Dermis microvascular lymphatic vessel endothelial cell (primary cell): Measurements from ENCODE around the gene PRSS12. TPM values are rescaled to one million over a fixed set of nuclear protein-coding genes. Genes with fewer than 3 reads are reported as not detected.

Experiments used
- DNase-seq, 2 donors: peaks; one replicate each; pipeline versions ENCODE4 v3.0.0 to v3.0.0-alpha.2; 2010; ENCODE audit warnings: low read depth in 2 of 2
- total RNA-seq: library from RNA; depleted of rRNA; stranded (reverse); fragments of >200 nt; gene quantifications from 2 replicates; pipeline ENCODE4 v1.2.1, GENCODE V29; 2014

PRSS12 gene
- total RNA-seq, 1 donor from 2014 or later = 17.8 TPM

DNA sequence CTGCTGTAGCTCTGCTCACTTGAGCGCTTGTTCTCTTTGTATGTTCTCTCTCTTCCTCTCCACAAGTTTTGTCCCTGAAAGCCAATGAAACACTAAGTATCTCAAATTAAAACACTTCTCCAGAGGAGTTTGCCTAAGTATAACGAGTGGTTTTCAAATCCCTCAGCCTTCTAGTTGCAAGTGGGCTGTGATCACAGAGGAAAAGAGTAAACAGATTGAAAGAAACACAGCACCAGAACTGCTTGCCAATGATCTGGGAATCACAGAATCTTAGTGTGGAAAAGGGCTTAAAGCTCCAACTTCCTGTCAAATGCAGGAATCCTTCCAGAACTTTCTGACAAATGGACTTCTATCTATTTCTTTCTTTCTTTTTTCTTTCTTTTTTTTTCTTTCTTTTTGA, 4.8 kb upstream of the PRSS12 start:
- no peak for DNase-seq

DNA sequence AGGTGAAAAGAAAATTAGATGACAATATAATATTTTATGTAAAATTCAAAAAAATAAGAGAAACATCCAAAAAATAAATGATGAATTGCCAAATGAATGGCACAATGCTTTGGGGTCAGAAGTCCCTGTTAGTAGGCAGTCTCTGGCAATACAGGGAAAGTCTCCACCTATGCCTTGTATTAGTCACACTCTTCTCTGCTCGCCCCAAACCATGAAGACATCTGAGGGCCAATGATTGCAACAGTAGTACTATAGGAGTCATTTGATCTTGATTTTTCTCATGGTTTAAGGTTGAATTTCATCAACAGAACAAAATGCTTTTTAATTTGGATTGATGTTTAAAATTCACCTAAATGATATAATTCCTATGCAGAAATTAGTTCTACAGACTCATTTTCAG, 3.9 kb upstream of the PRSS12 start:
- no peak for DNase-seq

DNA sequence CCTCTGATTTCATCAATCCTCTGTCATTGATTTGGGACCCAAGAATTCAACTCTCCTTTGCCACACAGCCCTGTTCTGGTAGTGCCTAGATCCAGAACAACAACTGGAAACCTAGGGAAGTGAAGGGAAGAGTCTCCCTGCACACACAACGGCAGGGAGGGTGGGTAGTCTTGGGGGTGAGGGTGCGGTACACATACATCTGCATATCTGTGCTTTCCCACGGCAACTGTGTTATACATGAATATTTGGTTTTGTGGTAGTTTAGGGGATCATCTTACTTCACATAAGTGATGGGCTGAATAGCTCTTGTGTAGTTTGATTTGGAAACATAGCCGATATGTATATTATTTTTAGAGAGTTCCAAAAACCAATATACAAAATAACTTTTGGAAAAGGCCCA, 3.3 kb upstream of the PRSS12 start:
- DNase-seq = no peak

DNA sequence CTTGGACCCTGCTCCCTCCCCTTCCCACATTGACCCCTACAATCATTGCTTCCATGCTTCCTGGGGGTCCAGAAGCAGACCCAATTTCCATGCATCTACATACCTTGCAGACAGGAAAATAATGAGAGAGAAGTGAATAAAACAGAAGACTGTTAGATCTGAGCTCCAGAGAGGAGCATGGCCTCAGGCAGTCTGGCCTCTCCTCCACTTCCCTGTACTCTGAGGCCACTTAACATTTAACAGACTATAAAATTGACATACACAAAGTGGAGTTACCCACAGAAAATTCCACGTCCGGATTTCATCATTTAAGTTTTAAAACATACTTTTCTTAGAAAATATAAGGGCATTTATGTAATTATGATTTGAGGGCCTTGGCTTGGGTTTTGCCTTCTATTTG, 2.1 kb upstream of the PRSS12 start:
- no peak for DNase-seq

DNA sequence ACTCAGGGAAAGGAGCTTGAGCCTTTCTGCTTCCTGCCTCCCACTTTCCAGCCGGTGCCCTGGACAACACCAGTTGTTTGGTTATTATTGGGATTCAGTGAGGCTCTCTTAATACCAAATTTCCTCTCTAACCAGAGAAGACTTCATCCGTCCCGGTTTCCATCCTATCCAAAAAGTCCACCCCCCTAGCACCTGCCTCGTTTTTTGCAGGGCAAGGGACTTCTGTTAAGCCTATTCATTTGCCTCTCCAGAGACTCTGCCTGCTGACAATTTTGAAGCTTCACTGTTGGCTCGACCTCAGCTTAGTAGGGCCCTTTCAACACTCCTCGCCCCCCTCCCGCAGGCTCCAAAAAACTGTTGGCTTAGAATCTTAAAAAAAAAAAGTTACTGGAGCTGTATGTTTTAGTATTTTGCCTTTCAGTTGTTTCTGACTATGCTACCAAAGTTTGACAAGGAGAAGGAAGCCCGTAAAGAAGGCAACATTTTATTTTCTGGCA, 779 bp upstream of the PRSS12 start:
- DNase-seq = no peak

DNA sequence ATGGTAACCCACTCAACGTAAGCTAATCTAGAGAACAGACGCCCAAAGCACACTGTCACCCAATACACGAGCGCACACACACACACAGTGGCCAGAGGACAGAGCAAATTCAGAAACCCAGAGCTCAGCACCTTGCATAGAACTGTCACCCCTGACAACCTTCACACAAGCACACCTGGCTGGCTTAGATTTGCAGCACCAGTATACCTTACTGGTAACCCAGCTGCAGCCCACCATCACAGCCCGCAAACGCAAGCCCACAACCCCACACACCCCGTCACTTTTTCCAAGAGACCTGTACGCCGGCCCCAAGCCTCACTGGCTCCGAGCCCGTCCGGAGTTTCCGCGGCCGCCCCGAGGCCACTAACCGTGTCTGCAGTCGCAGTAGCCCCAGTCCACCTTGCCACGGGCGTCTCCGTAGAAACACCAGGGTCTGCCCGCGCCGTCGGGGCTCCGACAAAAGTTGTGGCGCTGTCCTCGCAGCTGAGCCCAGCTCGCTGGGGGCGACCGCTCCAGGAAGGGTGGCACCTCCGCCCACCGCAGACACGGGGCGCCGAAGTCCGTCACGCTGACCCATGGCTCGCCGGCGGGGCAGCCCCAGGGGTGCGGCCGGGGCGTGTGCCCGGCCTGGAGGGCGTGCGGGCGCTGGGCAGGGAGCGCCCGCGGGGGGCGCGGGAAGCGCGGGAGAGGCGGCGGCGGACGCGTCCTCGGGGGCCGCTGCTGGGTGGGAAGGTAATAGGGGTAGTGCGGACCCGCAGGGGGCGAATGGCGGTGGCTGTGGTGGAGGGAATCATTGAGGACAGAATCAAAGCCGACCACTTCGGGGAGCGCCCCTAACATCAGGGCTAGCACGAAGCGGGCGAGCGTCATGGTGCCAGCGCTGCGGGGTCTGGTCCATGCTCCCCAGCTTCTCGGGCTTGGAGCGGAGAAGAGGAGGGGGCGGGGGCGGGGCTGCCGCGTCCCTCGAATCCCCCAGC, 664 bp downstream of the PRSS12 start:
- DNase-seq = peak in 1 of 2 donors; percentile 43

DNA sequence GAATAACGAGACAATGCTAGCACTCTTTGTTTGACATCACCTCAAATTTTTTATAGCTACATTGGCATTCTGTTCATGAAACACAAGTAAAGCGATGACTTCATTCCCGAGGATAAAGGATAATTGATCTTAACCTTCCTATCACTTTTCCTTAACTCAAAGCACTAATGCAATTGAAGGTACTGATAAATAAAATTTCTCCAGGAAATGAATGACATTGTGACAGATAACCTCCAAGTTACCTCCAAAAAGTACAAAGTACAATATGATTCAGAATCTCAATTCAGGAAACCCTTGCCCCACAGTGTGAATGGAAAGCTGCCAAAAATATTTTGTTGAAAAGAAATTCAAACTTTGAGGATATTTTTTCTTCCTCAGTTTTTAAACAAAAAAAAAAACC, 1.8 kb downstream of the PRSS12 start:
- DNase-seq = peak in 1 of 2 donors; percentile 9

DNA sequence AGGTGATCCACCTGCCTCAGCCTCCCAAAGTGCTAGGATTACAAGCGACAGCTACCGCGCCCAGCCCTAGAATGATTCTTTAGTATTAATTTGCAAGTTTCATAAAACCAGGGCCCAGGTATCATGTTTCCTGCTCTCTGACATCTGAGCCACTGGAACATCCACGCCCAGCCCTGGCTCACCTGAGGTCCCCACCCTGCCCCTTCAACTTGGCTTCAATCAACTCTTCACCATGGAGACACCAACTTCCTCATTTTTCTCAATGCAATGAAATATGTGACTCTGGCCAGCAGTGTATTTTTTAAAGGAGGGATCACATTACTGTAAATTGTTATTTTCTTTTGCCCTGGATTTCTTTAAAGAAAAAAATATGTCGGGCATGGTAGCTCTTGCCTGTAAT, 3.9 kb downstream of the PRSS12 start:
- DNase-seq = no peak

DNA sequence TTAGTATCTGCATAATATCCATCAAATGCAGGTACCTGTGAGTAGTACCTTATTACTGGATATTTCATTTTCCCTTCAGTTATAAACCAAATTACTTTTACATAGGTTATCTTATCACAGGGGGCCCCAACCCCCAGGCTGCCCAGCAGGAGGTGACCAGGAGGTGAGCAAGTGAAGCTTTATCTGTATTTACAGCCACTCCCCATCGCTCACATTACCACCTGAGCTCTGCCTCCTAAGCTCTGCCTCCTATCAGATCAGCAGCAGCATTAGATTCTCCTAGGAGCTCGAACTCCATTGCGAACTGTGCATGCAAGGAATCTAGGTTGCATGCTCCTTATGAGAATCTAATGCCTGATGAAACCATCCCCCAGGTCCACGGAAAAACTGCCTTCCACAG, 6.3 kb downstream of the PRSS12 start:
- no peak for DNase-seq

DNA sequence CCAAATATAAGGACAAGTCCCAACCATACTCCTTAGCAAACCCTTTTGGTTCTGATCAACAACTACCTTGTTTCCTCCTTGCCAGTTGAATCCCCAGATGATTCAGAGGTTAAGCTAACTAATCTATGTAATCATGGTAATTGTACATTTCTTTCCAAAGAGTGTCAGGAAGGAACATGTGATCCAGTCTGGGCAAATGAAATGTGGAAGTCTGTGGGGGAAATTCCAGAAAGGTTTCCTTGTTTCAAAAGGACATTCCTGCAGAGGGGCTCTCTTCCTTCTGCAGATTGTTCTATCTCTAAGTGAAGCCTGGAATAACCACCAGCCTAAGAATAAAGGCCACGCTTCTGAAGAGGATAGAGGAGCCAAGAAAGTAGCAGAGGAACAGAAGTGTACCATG, 7.0 kb downstream of the PRSS12 start:
- peak in 1 of 2 donors; percentile 47 for DNase-seq

DNA sequence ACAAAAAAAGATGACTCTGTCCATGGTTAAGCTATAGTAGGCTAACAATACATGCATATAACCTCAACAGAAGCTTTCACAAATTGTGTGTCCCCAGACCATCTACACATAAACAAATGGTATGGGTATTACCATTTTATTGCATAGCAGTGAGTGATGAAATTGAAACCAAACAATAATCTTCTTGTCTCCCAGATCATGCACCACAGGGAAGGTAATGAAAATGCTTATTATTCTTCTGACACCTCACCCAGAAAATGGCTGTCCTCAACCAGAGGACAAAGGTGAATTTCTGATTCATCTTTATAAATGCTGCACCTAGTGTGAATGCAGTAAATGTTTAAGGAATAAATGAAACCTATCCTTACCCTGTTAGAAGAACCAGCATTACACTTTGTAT, 8.0 kb downstream of the PRSS12 start:
- no peak for DNase-seq

DNA sequence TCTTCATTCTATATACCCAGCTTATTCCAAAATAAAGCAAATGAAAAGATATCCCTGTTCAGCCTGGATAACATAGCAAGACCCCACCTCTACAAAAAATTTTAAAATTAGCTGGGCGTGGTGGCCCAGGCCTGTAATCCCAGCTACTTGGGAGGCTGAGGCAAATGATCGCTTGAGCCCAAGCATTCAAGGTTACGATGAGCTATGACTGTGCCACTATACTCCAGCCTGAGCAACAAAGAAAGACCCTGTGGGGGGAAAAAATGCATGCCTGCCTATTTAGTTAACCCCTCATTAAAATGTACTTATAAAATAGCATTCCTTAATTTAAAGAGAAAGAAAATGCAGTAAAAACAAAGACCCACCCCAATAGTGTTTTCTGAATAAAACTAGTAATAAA, 9.3 kb downstream of the PRSS12 start:
- no peak for DNase-seq

DNA sequence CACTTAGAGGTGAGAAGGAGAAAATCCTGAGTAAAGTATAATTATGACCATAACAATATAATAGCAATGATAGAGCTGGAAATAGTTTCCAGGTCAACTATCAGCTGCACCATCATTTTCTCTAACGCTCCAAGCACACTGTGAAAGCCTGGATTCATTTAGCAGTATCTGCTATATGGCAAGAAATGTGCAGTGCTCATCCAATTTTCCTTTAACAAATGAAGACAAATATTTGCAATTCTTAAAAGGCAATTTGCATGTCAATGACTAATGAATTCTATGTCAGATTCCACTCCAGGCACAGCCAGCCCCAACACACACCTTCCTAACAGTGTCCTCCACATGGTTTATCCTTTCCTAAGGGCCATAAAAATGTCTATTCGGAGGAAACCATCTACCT, 12.7 kb downstream of the PRSS12 start:
- no peak for DNase-seq

DNA sequence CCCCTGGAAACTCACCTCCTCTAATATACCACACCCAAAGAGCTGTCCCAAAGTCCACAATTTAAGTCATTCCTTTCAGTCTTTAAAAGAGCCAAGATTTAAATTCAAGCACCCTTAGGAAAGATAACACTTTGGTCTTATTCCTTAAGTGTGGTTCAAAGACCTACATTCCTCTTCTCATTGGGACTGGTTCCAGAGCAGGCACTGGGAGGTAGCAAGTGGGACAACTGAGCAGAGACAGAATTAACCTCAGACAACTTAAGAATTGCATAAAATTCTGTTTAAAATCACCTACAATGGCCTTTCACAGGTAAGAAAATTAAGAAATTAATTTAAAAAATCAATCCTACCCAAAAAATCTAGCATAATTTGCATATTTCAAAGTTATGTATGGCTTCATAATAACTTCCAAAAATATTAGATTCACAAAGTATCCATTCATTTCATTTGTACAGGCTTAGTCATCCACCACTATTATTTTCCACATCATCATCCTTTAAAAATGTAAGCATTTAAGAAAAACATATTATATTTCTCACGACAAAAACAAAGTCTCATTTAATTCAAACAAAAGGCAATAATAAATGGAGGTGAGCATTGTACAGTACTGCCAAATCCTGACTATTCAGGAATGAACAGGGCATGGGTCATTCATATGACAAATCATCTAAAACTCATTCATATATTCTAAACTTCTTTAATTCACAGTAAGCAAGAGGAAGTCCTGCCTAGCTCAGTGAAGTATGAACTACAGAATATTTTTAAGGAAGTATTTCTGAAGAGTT, 13.6 kb downstream of the PRSS12 start:
- peak; percentile 52 to 81 for DNase-seq

DNA sequence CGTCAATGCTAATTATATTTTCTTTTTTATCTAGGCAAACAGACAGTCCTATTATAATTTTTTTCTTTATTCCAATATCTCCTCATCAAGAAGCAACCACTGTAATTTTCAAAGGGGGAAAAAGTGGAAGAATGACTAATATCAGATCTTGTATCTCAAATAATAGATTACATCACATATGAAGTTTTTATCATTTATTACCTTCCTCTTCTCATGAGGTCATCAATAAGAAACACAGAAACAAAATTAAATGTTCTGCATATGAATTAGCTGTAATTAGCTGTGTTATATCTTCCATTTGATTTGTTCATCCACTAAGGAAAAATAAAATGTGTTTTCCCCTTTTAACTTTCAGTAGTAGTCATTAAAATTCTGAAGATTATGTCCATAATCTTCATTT, 14.3 kb downstream of the PRSS12 start:
- DNase-seq = no peak

DNA sequence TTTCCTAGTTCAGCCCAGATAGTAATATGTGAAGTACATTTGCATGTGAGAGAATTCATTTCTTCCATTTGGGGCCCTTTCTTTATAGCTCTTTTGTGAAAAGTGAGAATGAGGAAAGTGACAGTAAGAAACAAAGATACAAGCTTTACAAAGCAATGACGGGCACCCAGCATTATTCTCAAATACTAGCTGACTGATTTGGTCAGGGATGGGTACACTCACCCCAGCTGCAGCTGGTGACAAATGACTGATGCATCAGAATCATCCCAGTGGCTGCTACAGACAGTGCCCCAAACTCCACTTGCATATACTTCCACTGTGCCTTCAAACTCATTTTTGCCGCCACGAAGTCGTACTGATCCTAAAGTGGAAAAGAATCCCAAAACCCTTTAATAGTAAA, 14.8 kb downstream of the PRSS12 start:
- DNase-seq = peak in 1 of 2 donors; percentile 6

DNA sequence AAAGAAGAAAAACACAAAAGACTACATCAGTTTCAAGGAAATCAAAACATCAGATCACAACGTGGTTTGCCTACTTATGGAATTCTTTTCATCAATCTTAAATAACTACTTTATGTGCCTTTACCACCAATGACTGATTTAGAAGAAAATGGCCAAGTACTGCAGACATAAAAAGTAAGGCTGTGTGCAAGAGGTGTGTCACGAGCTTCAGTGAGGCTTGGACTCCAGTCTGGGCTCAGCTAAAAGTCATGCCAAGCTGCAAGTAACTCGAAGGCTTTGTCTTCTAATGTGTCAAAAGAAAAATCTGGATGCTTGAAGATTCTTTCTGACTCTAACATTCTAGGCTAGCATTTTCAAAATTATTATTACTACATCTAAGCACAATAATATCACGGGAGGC, 17.0 kb downstream of the PRSS12 start:
- DNase-seq = no peak

DNA sequence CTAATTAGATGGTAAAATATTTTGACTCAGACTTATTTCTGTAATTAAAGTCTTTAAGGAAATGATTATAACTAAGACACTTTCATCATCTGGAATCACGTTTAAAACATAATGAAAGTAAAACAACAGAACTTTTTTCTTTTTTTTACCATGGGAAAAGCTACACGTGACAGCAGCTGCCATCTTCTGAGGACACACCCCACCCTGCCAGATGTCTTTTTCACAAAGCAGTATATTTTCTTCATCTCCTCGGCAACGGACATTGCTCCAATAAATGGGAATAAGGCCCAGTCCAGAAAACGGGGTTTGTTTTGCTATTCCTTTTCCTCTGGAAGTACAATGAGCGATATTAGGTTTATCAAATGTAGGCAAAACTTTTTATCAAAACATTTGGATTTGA, 17.5 kb downstream of the PRSS12 start:
- DNase-seq = no peak

DNA sequence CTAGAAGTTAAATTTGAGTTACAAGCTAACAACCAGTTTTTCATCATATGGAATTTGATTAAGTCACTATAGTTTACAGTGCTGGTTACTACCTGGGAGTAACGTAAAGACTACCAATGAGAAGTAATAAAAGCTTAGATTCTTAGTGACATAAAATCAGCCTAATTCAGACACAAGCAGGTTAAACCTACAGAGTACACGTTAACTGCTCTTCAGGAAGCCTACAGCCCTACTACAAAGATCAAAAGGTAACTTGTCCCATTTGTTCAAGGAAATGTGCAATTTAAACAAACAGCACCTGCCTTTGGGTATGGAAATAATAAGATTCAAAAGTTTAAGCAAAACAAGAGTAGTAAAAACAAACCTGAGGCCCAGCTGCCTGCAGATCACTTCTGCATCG, 21.5 kb downstream of the PRSS12 start:
- DNase-seq = no peak

DNA sequence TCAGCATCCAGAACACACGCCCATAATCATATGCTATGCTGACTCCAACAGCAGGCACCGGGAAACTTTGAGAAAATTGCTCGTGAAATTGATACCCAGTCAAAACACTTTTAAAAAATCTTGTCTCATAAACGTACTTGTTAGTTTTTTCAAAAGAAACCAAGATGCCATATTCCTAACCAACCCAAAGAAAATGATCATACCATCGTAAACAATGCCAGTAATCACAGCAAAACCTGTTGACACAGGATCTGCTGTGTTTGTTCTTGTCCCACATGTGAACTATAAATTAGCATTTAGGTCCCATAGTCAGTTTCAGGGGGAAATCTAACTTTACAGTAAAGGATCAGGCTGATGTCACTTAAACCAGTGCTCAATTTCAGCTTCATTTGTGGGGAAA, 23.0 kb downstream of the PRSS12 start:
- no peak for DNase-seq

DNA sequence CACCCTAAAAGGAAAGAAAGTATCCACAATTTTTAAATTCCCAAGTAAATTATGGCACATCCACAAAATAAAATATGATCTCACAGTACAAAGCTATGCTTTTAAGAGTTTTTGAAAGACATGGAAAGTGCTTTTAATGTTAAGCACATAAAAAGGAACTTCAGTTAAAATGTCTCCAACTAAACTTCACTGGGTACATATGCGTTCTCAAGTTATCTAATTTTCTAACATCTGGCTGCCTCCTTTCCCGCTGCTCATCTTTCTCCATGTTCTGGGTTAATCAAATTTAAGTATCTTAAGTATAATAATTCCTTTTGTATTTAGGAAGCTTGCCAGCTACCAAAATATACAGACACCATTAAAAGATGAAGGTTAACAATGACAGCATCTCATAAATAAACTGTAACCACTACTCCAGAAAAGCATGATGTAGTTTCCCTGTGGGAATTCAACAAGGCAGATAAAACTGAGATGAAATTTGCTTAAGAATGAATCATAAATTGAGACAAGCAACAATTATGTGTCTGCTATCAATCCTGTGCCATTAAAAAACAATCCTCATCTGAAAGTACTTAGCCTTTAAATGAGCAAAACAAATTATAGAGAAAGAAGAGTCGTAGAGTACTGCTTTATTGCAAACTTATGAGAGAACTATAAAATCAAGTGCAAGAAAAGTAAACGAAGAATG, 25.1 kb downstream of the PRSS12 start:
- DNase-seq = no peak

DNA sequence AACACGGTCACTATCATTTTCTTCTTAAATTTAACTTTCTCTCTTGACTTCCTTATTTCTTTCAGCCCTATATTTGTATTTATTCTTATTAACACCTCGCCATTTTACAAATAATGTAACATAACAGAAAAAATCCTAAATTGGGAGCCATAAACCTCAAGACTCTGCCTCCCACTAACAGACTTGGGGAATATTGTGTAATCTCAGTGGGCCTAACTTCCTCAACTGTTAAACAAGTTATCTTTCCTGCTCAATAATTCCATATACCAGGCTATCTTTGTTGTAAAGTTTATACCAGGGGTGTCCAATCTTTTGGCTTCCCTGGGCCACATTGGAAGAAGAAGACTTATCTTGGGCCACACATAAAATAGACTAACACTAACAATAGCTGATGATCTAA, 26.2 kb downstream of the PRSS12 start:
- no peak for DNase-seq
